ENCODE measurements around the gene PRELID1. TPM values are rescaled to one million over a fixed set of nuclear protein-coding genes. Genes with fewer than 3 reads are reported as not detected.

Gene PRELID1
- total RNA-seq, 1 donor from 2014 or later = 196 TPM

GRCh38 chr5:177297922-177298321 is 5.7 kb upstream of the PRELID1 start:
- Histone ChIP-seq H3K27ac (ENCODE audit: low read depth, low read length) (no peak overlapping the region), H3K27me3 (ENCODE audit: insufficient read depth, low read length) (no peaks in the 10 kb centered on the region), H4K20me1 (ENCODE audit: insufficient read depth, low read length) (peaks cover 43% of the 10 kb centered on the region), H3K4me1 (ENCODE audit: insufficient read depth, low read length) (peaks cover 22% of the 10 kb centered on the region), H3K4me3 (ENCODE audit: insufficient read depth, low read depth, low read length) (no peak overlapping the region), H3K36me3 (ENCODE audit: insufficient read depth, low read length) (peaks cover 50% of the 10 kb centered on the region), H3K79me2 (ENCODE audit: insufficient read depth, low read length) (peaks cover 21% of the 10 kb centered on the region), H3K9me3 (ENCODE audit: insufficient read depth, low read depth, low read length) (no peaks in the 10 kb centered on the region), H2AFZ (ENCODE audit: low read depth, low read length) (no peak overlapping the region), H3K4me2 (ENCODE audit: low read length) (no peak overlapping the region), H3K9ac (ENCODE audit: low read length) (no peak overlapping the region)
- Mint-ChIP-seq H3K4me3 (ENCODE audit: unreplicated experiment) (no peak overlapping the region), H3K9me3 (ENCODE audit: unreplicated experiment) (no peaks in the 10 kb centered on the region), H3K36me3 (ENCODE audit: low read depth, unreplicated experiment) (peaks cover 32% of the 10 kb centered on the region), H3K27ac (ENCODE audit: unreplicated experiment) (peak overlapping the region; percentile 47), H3K4me1 (ENCODE audit: low read depth, unreplicated experiment) (peaks cover 19% of the 10 kb centered on the region), H3K27me3 (ENCODE audit: low read depth, unreplicated experiment) (no peaks in the 10 kb centered on the region)
- FAIRE-seq (no peak), DNase-seq (ENCODE audit: low read depth) (no peak)
- TF ChIP-seq EZH2 (IDR thresholded peaks at IDR 0.05; ENCODE audit: insufficient read depth, low read length) (no peak), CTCF (IDR thresholded peaks at IDR 0.05; ENCODE audit: insufficient read depth, low read depth, low read length) (no peak)

DNA sequence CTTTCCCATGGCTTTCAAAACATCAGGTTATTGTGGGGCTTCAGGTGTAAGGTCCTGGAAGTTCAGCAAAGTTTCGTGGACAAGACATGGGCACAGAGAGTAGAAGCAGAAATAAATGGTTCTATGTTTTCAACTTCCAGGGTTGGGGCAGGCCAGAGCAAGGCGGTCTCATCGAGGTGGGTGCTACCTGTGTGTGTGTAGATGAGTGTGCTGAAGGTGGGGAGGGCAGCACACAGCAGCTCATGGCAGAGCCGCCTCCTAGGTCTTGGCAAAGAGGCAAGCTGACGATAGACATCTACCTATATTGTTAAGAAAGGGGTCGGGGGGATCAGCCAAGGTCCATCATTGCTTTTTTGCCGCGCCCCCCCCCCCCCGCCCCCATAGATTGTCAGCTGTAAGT is 3.9 kb upstream of the PRELID1 start:
- Mint-ChIP-seq H3K4me1 (ENCODE audit: low read depth, unreplicated experiment) (peaks cover 19% of the 10 kb centered on the region), H3K27ac (ENCODE audit: unreplicated experiment) (peak overlapping the region; percentile 69), H3K4me3 (ENCODE audit: unreplicated experiment) (peak overlapping the region; percentile 35), H3K27me3 (ENCODE audit: low read depth, unreplicated experiment) (no peaks in the 10 kb centered on the region), H3K9me3 (ENCODE audit: unreplicated experiment) (no peaks in the 10 kb centered on the region), H3K36me3 (ENCODE audit: low read depth, unreplicated experiment) (peaks cover 25% of the 10 kb centered on the region)
- no peak overlapping the region for H3K4me3 ChIP-seq (ENCODE audit: insufficient read depth, low read depth, low read length)
- no peak overlapping the region for H3K9ac ChIP-seq (ENCODE audit: low read length)
- H3K79me2 ChIP-seq (ENCODE audit: insufficient read depth, low read length) = peaks cover 38% of the 10 kb centered on the region
- peaks cover 50% of the 10 kb centered on the region for H4K20me1 ChIP-seq (ENCODE audit: insufficient read depth, low read length)
- H3K9me3 ChIP-seq (ENCODE audit: insufficient read depth, low read depth, low read length) = no peaks in the 10 kb centered on the region
- H2AFZ ChIP-seq (ENCODE audit: low read depth, low read length) = no peak overlapping the region
- H3K27me3 ChIP-seq (ENCODE audit: insufficient read depth, low read length) = no peaks in the 10 kb centered on the region
- H3K27ac ChIP-seq (ENCODE audit: low read depth, low read length) = no peak overlapping the region
- H3K4me1 ChIP-seq (ENCODE audit: insufficient read depth, low read length) = peaks cover 29% of the 10 kb centered on the region
- H3K36me3 ChIP-seq (ENCODE audit: insufficient read depth, low read length) = peaks cover 35% of the 10 kb centered on the region
- H3K4me2 ChIP-seq (ENCODE audit: low read length) = no peak overlapping the region
- TF ChIP-seq CTCF (IDR thresholded peaks at IDR 0.05; ENCODE audit: insufficient read depth, low read depth, low read length) (no peak), EZH2 (IDR thresholded peaks at IDR 0.05; ENCODE audit: insufficient read depth, low read length) (no peak)
- no peak for DNase-seq (ENCODE audit: low read depth)
- no peak for FAIRE-seq

DNA sequence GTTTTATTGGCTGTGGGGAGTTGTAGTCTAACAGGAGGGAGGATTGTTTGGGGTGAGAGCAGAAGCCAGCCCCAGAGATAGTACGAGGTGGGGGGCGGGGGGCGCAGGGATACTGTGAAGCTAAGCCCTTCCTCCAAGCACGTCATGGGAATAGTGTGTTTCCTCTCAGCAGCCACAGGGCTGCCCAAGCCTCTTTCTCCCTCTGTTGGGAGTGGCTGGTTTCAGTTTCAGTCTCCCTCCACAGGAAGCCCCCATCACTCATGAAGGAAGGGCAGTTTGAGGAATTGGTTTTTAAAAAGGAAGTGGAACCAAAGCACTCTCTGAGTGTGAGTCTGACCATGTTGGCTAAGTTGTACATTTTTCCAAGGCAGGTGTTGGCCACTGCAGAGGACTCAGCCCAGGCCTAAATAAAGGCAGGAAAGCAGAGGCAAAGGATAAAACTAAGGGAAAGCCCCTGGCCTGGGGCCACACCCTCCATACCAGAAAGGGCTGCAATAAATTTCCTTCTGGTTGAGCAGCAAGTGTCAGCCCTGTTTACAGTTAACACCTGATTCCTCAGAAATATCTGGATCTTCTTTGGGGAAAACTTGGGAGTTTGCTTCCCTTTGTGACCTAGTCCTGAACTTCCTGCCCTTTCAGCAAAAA is 3.2 kb upstream of the PRELID1 start:
- Histone ChIP-seq H3K36me3 (ENCODE audit: insufficient read depth, low read length) (peaks cover 29% of the 10 kb centered on the region), H3K79me2 (ENCODE audit: insufficient read depth, low read length) (peaks cover 45% of the 10 kb centered on the region), H3K4me3 (ENCODE audit: insufficient read depth, low read depth, low read length) (no peak overlapping the region), H2AFZ (ENCODE audit: low read depth, low read length) (no peak overlapping the region), H3K4me2 (ENCODE audit: low read length) (peak overlapping the region; percentile 52), H3K27me3 (ENCODE audit: insufficient read depth, low read length) (no peaks in the 10 kb centered on the region), H3K9me3 (ENCODE audit: insufficient read depth, low read depth, low read length) (no peaks in the 10 kb centered on the region), H3K4me1 (ENCODE audit: insufficient read depth, low read length) (peaks cover 35% of the 10 kb centered on the region), H4K20me1 (ENCODE audit: insufficient read depth, low read length) (peaks cover 57% of the 10 kb centered on the region), H3K9ac (ENCODE audit: low read length) (peak overlapping the region; percentile 4), H3K27ac (ENCODE audit: low read depth, low read length) (peak overlapping the region; percentile 23)
- peaks cover 26% of the 10 kb centered on the region for H3K36me3 Mint-ChIP-seq (ENCODE audit: low read depth, unreplicated experiment)
- no peak for TF ChIP-seq EZH2 (IDR thresholded peaks at IDR 0.05; ENCODE audit: insufficient read depth, low read length)
- TF ChIP-seq CTCF (IDR thresholded peaks at IDR 0.05; ENCODE audit: insufficient read depth, low read depth, low read length) = no peak
- H3K27ac Mint-ChIP-seq (ENCODE audit: unreplicated experiment) = peak overlapping the region; percentile 96
- H3K9me3 Mint-ChIP-seq (ENCODE audit: unreplicated experiment) = no peaks in the 10 kb centered on the region
- no peak for FAIRE-seq
- H3K4me1 Mint-ChIP-seq (ENCODE audit: low read depth, unreplicated experiment) = peaks cover 24% of the 10 kb centered on the region
- H3K4me3 Mint-ChIP-seq (ENCODE audit: unreplicated experiment) = peak overlapping the region; percentile 69
- DNase-seq (ENCODE audit: low read depth) = peak; percentile 71
- no peaks in the 10 kb centered on the region for H3K27me3 Mint-ChIP-seq (ENCODE audit: low read depth, unreplicated experiment)

All from astrocyte (in vitro differentiated cells and primary cell).